ENCODE data around the gene TMEM178A.
"Not testable (repeated sequence)": the region's sequence is repeated elsewhere in the genome, so short reads cannot be mapped to it uniquely, and the experiment has no call there.

The TMEM178A gene

GRCh38 chr2:39648580-39648979, 17.1 kb upstream of the TMEM178A start:
- no peak for DNase-seq (ENCODE audit: low spot score)

GRCh38 chr2:39649511-39649910, 16.2 kb upstream of the TMEM178A start:
- no peak for DNase-seq (ENCODE audit: low spot score)

- DNase-seq (ENCODE audit: low spot score): no peak
Observed at GRCh38 chr2:39650468-39650867, 15.2 kb upstream of the TMEM178A start.

GRCh38 chr2:39656215-39656614, 9.5 kb upstream of the TMEM178A start:
- DNase-seq (ENCODE audit: low spot score): not testable (repeated sequence)

GRCh38 chr2:39657287-39657937, 8.3 kb upstream of the TMEM178A start:
- no peak for DNase-seq (ENCODE audit: low spot score)

- DNase-seq (ENCODE audit: low spot score): no peak
Observed at GRCh38 chr2:39658371-39658770, 7.3 kb upstream of the TMEM178A start.

- DNase-seq (ENCODE audit: low spot score): no peak
Observed at GRCh38 chr2:39659765-39660611, 5.7 kb upstream of the TMEM178A start.

- no peak for DNase-seq (ENCODE audit: low spot score)
Observed at GRCh38 chr2:39660612-39661236, 5.0 kb upstream of the TMEM178A start.

- no peak for DNase-seq (ENCODE audit: low spot score)
Observed at GRCh38 chr2:39661826-39662225, 3.9 kb upstream of the TMEM178A start.

- DNase-seq (ENCODE audit: low spot score): no peak
Observed at GRCh38 chr2:39663187-39663930, 2.4 kb upstream of the TMEM178A start.

GRCh38 chr2:39664232-39664887, 1.4 kb upstream of the TMEM178A start:
- no peak for DNase-seq (ENCODE audit: low spot score)

GRCh38 chr2:39664888-39665591, 677 bp upstream of the TMEM178A start:
- DNase-seq (ENCODE audit: low spot score): no peak

GRCh38 chr2:39666491-39667101, 879 bp downstream of the TMEM178A start:
- DNase-seq (ENCODE audit: low spot score): no peak

GRCh38 chr2:39667104-39667885, 1.6 kb downstream of the TMEM178A start:
- DNase-seq (ENCODE audit: low spot score): no peak

GRCh38 chr2:39667886-39668276, 2.2 kb downstream of the TMEM178A start:
- no peak for DNase-seq (ENCODE audit: low spot score)

GRCh38 chr2:39668576-39669080, 2.9 kb downstream of the TMEM178A start:
- DNase-seq (ENCODE audit: low spot score): no peak

GRCh38 chr2:39671604-39672003, 5.9 kb downstream of the TMEM178A start:
- no peak for DNase-seq (ENCODE audit: low spot score)

- no peak for DNase-seq (ENCODE audit: low spot score)
Observed at GRCh38 chr2:39673018-39673417, 7.3 kb downstream of the TMEM178A start.

GRCh38 chr2:39676342-39676741, 10.6 kb downstream of the TMEM178A start:
- no peak for DNase-seq (ENCODE audit: low spot score)

GRCh38 chr2:39678170-39678569, 12.5 kb downstream of the TMEM178A start:
- no peak for DNase-seq (ENCODE audit: low spot score)
